ENCODE results near the gene WDR86. TPM values are rescaled to one million over a fixed set of nuclear protein-coding genes. Genes with fewer than 3 reads are reported as not detected.

The WDR86 gene
- total RNA-seq, 1 experiment from 2014 or later: 8.1 TPM

DNA sequence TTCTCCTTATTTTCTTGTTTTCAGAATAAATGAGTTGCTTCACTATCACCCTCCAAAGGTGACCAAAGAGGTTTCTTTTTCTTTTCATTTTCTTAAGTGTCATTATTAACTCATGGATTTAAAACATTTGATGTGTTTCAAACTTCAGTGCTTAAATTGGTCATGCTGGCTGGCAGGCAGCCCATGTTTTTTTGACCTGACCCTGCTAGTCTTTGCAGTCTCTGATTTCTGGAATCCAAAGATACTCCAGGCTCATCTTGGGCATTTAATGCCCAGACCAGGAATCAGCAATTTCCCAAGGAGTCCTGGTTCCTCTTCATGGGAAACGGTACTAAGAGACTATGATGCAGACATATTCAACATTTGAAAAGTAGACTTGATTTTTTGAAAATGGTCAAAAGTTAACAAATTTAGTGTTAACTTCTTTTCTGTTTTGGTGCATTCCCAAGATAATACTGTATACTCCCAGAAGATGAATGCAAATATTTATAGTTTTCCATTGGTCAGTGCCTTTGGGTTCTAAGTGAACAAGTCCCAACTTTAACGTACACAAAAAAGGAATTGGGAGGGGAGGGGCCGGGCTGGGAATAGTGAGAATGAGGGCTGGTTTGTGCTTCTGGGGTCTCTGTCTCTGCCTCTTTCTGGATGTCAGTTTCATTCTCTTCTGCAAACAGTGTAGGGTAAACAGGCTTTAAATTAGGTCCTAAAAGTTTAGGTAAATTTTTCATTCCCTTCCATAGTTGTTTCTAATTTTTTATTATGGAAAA, 48.5 kb downstream of the WDR86 start:
- peaks cover 20 to 62% (median 58%) of the 10 kb centered on the region in 3 experiments; a peak in 6 of 7 replicates for H3K36me3 Mint-ChIP-seq (ENCODE audit: insufficient read depth in 1 of 3, low read depth in 3 of 3)
- no peak for DNase-seq
- H2AK5ac ChIP-seq (ENCODE audit: insufficient read length, low read length): no peak overlapping the region
- H2BK5ac ChIP-seq (ENCODE audit: insufficient read length, low read length): no peak overlapping the region
- no peaks in the 10 kb centered on the region for H3K79me2 ChIP-seq (ENCODE audit: insufficient read depth, low read length)
- no peak overlapping the region for H3K56ac ChIP-seq (ENCODE audit: insufficient read length, low read depth, low read length)
- no peak overlapping the region for H4K8ac ChIP-seq (replicated peaks; ENCODE audit: insufficient read length, low read depth, low read length)
- H3K4ac ChIP-seq (ENCODE audit: low read depth, low read length): no peak overlapping the region
- no peaks in the 10 kb centered on the region; a peak in 1 of 5 replicates for H3K9me3 Mint-ChIP-seq
- H3K27me3 ChIP-seq (ENCODE audit: insufficient read depth, low read length): no peaks in the 10 kb centered on the region
- H2BK20ac ChIP-seq (ENCODE audit: low read depth, low read length, poor library complexity, severe bottlenecking): no peak overlapping the region
- no peaks in the 10 kb centered on the region for H3K4me1 ChIP-seq (ENCODE audit: insufficient read depth, low read length)
- no peak overlapping the region for H3K4me3 Mint-ChIP-seq
- H3K4me2 ChIP-seq (ENCODE audit: insufficient read depth, insufficient read length, low read length): no peak overlapping the region
- H2BK12ac ChIP-seq (ENCODE audit: insufficient read length, low read depth, low read length): no peak overlapping the region
- H4K20me1 ChIP-seq (ENCODE audit: control insufficient read depth, insufficient read depth, insufficient read length): no peaks in the 10 kb centered on the region
- TF ChIP-seq CTCF (conservative IDR thresholded peaks at IDR 0.05): no peak
- H3K79me1 ChIP-seq (ENCODE audit: insufficient read depth, low read depth, low read length, poor library complexity, severe bottlenecking): no peaks in the 10 kb centered on the region
- H3T11ph ChIP-seq (ENCODE audit: low read length): no peak overlapping the region
- no peak overlapping the region for H3K27ac Mint-ChIP-seq
- H4K5ac ChIP-seq (ENCODE audit: insufficient read length, low read depth, low read length): no peak overlapping the region
- no peak overlapping the region for H3K23ac ChIP-seq (ENCODE audit: insufficient read length, low read depth, low read length)
- no peak overlapping the region for H3K9ac ChIP-seq (ENCODE audit: extremely low read depth, insufficient read length, low read length)
- no peak overlapping the region for H2AFZ ChIP-seq (ENCODE audit: low read length)
- H3K27ac ChIP-seq (ENCODE audit: insufficient read length, low read depth, low read length): no peak overlapping the region
- no peak overlapping the region for H2BK120ac ChIP-seq (ENCODE audit: low read depth, low read length, poor library complexity, severe bottlenecking)
- no CpG with 5 or more reads among the region's 3 CpGs for WGBS (ENCODE audit: extremely low coverage, insufficient read length, low lambda C conversion rate)
- H3K18ac ChIP-seq (ENCODE audit: insufficient read length, low read depth, low read length): no peak overlapping the region
- H2BK15ac ChIP-seq (ENCODE audit: low read depth, low read length): no peak overlapping the region
- no peaks in the 10 kb centered on the region for H3K23me2 ChIP-seq (ENCODE audit: insufficient read length, low read depth, low read length, poor library complexity, severe bottlenecking)
- H3K14ac ChIP-seq (ENCODE audit: insufficient read depth, low read length): no peak overlapping the region
- no peaks in the 10 kb centered on the region; a peak in 1 of 4 replicates for H3K4me1 Mint-ChIP-seq
- H3K9me3 ChIP-seq (ENCODE audit: control insufficient read depth, low read depth, low read length): no peaks in the 10 kb centered on the region
- no peaks in the 10 kb centered on the region for H3K27me3 Mint-ChIP-seq (ENCODE audit: low read depth)
- H4K91ac ChIP-seq (ENCODE audit: insufficient read length, low read depth, low read length): no peak overlapping the region
